NB4 (cell line): Measurements from ENCODE around the gene ADAMTS6.
A peak's percentile ranks its signal among the peaks of the same experiment; 100 is the strongest.
"Not testable (repeated sequence)": the region's sequence is repeated elsewhere in the genome, so short reads cannot be mapped to it uniquely, and the experiment has no call there.

Source experiments
- DNase-seq: peaks from one replicate; pipeline ENCODE4 v3.0.0; 2010; ENCODE audit warnings: low read depth
- H3K4me3 ChIP-seq: one replicate; pipeline ENCODE4 v1.5.1; 2011; ENCODE audit warnings: mild to moderate bottlenecking, low read depth, low read length, moderate library complexity
- MYC ChIP-seq: IDR thresholded peaks from 2 replicates; pipeline ENCODE4 v1.6.1; 2011; ENCODE audit warnings: low read depth, low read length
- POLR2A ChIP-seq: IDR thresholded peaks from 2 replicates; pipeline ENCODE4 v1.6.1; 2011; ENCODE audit warnings: mild to moderate bottlenecking; ENCODE audit not compliant: insufficient read length; ENCODE audit errors: extremely low read depth
- TF ChIP-seq, protein P1 (sequence below): IDR thresholded peaks from 2 replicates; pipeline ENCODE4 v1.6.1; 2011; ENCODE audit warnings: low read depth, low read length
- TF ChIP-seq, protein P2 (sequence below): IDR thresholded peaks from one replicate; pipeline ENCODE4 v1.5.1; 2012; ENCODE audit warnings: low read depth, low read length

Gene ADAMTS6

DNA sequence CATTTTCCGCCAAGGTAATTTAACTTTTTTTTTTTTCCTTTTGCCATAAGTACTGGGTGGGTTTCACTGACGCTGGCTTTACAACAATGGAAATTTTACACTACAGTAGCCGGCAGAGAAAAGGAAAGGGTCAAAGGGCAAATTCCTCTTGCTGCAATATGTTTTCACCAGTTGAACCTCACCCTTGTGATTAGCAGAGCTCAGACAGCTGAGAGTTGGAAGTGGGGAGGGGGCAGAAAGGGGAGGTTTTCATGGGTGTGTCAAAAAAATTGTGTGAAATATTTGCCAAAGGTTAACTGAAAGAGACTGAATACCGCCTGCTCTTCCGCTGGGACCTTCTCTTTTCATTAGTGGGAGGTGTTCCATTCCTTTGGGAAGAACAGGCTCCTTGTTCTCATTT is 296.9 kb downstream of the ADAMTS6 start:
- H3K4me3 ChIP-seq: no peak overlapping the region
- TF ChIP-seq, protein P1, sequence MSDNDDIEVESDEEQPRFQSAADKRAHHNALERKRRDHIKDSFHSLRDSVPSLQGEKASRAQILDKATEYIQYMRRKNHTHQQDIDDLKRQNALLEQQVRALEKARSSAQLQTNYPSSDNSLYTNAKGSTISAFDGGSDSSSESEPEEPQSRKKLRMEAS: no peak
- TF ChIP-seq, protein P2, sequence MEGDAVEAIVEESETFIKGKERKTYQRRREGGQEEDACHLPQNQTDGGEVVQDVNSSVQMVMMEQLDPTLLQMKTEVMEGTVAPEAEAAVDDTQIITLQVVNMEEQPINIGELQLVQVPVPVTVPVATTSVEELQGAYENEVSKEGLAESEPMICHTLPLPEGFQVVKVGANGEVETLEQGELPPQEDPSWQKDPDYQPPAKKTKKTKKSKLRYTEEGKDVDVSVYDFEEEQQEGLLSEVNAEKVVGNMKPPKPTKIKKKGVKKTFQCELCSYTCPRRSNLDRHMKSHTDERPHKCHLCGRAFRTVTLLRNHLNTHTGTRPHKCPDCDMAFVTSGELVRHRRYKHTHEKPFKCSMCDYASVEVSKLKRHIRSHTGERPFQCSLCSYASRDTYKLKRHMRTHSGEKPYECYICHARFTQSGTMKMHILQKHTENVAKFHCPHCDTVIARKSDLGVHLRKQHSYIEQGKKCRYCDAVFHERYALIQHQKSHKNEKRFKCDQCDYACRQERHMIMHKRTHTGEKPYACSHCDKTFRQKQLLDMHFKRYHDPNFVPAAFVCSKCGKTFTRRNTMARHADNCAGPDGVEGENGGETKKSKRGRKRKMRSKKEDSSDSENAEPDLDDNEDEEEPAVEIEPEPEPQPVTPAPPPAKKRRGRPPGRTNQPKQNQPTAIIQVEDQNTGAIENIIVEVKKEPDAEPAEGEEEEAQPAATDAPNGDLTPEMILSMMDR: no peak
- TF ChIP-seq MYC (no peak), POLR2A (no peak)
- DNase-seq: no peak

DNA sequence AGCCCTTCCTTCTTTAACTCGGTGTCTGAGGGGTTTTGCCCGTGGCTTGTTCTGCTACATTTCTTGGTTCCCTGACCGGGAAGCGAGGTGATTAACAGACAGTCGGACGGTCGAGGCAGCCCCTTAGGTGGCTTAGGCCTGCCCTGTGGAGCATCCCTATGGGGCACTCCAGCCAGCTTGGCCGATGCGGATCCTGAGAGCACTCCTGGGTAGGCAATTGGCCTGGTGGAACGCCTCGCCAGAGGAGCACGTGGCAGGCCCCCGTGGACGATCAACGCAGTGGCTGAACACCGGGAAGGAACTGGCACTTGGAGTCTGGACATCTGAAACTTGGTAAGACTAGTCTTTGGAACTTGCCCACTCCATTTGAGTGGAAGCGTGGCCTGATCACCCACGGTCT is 307.5 kb downstream of the ADAMTS6 start:
- not testable (repeated sequence) for DNase-seq, H3K4me3 ChIP-seq

DNA sequence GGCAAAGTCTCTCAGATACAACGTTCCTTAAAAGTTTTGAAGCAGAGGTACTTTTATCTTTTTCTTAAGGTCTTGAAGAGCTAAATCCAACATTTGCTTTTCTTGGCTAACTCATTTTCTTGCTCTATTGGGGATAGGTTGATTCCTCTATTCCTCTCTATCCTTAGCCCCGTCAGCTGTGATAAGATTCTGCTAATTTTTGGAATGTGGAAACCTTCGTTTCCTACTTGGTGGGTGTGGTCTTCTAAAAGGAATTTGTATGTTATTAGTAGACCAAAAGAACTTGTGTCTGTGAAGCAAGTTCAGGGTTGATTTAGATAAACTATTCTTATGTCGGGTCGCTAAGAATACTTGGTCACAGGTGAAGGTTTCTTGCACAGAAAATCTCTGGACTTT is 308.6 kb downstream of the ADAMTS6 start:
- no peak overlapping the region for H3K4me3 ChIP-seq
- no peak for DNase-seq
- TF ChIP-seq MYC (no peak), POLR2A (no peak)
- TF ChIP-seq, protein P1: no peak
- TF ChIP-seq, protein P2: no peak

DNA sequence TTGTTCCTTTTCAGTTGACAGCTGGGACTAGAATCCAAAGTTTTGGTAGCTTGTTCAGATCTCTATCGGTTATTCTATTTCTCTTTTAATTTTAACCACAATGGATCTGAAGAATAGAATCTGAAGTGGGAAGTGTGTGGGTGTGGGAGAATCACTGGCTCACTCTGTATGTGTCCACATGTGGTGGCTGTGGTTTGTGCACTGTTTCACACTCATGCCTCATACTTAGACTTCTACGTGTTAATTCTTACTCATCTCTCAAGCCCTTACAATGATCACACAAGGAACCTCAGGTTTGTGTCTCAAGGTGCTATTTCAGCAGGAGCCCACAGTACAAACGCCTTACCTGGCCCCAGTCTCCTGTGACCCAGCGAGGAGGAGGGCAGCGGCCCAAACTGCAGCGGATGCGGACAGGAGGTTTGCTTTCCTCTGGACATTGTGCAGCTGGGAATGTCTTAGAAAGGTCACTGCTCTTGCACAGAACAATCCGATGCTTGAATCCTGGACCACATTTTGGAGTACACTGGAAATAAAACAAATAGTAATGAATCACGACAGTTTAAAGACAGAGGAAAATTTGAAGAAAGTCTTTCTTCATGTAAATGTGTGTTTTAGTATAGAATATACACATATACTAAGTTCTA is 309.1 kb downstream of the ADAMTS6 start:
- TF ChIP-seq POLR2A (no peak), MYC (no peak)
- TF ChIP-seq, protein P1: no peak
- TF ChIP-seq, protein P2: no peak
- H3K4me3 ChIP-seq: no peak overlapping the region
- DNase-seq: peak; percentile 2

DNA sequence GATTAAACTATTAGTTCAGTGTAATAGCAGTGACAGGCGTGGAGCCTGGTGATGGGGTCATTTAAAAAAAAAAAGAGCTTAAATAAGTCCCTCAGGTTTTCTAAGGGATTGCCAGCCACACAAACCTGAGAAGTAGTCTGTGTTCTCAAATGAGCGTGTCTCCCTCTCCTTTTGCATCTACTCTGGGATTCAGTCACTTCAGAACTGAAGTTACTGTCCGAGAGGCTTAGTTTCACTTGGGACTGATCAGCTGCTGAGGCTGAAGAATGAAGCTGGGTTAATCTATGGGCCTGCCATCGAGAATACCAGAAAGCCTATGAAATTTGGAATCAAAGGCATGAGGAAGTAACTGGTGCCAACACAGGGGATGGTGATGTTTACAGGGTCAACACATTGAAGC is 310.1 kb downstream of the ADAMTS6 start:
- H3K4me3 ChIP-seq: no peak overlapping the region
- no peak for TF ChIP-seq MYC
- TF ChIP-seq, protein P2: no peak
- TF ChIP-seq POLR2A: no peak
- TF ChIP-seq, protein P1: no peak
- DNase-seq: no peak

DNA sequence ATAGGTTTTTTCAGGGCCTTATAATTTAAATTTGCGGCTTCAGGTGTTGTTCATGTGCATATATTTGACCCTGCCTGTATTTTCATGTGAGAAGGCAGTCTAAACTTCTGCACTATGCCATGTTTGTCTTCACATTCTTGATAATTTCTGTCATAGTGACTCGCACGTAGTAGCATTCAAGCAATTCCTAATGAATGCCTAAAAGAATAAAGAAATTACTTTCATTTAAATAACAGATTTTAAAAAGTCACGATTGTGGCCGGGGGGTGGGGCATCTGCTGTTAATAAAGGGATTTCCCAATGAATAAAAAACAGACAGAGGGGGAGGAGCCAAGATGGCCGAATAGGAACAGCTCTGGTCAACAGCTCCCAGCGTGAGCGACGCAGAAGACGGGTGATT is 318.0 kb downstream of the ADAMTS6 start:
- TF ChIP-seq, protein P1: no peak
- TF ChIP-seq MYC (no peak), POLR2A (no peak)
- TF ChIP-seq, protein P2: no peak
- no peak overlapping the region for H3K4me3 ChIP-seq
- DNase-seq: no peak
